Ascending aorta (tissue), 2 donors: ENCODE results near the gene SERPINA4. TPM values are rescaled to one million over a fixed set of nuclear protein-coding genes. Genes with fewer than 3 reads are reported as not detected.
"Not testable (repeated sequence)": the region's sequence is repeated elsewhere in the genome, so short reads cannot be mapped to it uniquely, and the experiment has no call there.

Experiments used
- DNase-seq, 2 donors: peaks; one replicate each; pipeline ENCODE4 v3.0.0-alpha.2; 2019; ENCODE audit warnings: low spot score in 2 of 2
- H3K27ac ChIP-seq, 2 donors: fragments of 200-600 bp; sonication (generic); one replicate each; pipeline ENCODE4 v1.5.1; 2016 to 2017; ENCODE audit warnings: mild to moderate bottlenecking in 1 of 2
- H3K27me3 ChIP-seq: fragments of 200-600 bp; sonication (generic); one replicate; pipeline ENCODE4 v1.5.1; 2017
- H3K36me3 ChIP-seq, 2 donors: fragments of 200-600 bp; sonication (generic); one replicate each; pipeline ENCODE4 v1.5.1; 2016
- H3K4me1 ChIP-seq, 2 donors: fragments of 200-600 bp; sonication (generic); one replicate each; pipeline ENCODE4 v1.5.1; 2016 to 2017; ENCODE audit warnings: mild to moderate bottlenecking in 1 of 2
- H3K4me3 ChIP-seq, 2 donors: fragments of 200-600 bp; sonication (generic); one replicate each; pipeline ENCODE4 v1.5.1; 2016 to 2017; ENCODE audit warnings: mild to moderate bottlenecking in 1 of 2
- H3K9me3 ChIP-seq, 2 donors: fragments of 200-600 bp; sonication (generic); one replicate each; pipeline ENCODE4 v1.5.1; 2016
- intact Hi-C: fragments of 100-400 bp; cut with DNase I; formaldehyde crosslinking; loops from one replicate; pipeline ENCODE4 v1.15.1; 2023
- total RNA-seq: library from RNA; depleted of rRNA; stranded (reverse); fragments of >200 nt; gene quantifications from one replicate; pipeline ENCODE4 v1.1.0, GENCODE V29; 2016
- TF ChIP-seq, protein P1 (sequence below), 3 experiments: fragments of 200-600 bp in 2 of 3; fragments of 450-650 bp in 1 of 3; sonication (generic) in 2 of 3; IDR thresholded peaks; one replicate each; pipeline ENCODE4 v1.5.1; 2016 to 2019; ENCODE audit warnings: antibody characterized with exemption in 3 of 3, mild to moderate bottlenecking in 1 of 3, moderate library complexity in 1 of 3

The SERPINA4 gene
- total RNA-seq, 1 donor from 2014 or later = not detected

DNA sequence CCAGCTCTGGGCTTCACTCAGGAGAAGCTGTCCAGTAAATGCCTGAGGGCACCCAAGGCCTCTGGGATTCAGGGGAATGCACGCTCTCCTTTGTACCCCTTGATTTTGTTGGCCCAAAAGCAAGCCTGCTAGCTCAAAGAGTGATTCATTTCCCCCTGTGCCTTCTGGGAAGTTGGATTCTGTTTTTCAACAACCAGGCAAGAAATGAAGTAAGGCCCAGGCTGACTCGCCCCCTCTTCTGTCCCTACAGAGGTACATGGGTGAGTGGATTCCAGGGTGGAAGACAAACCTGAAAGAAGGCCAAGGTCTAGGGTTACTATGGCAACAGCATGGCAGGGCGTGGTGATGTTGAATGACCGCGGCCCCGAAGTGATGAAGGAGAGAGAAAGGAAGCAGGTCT lies 10.7 kb downstream of the SERPINA4 start:
- peaks cover 0 to 7% of the 10 kb centered on the region in 2 donors for H3K4me1 ChIP-seq
- H3K9me3 ChIP-seq = no peaks in the 10 kb centered on the region
- DNase-seq = no peak
- H3K4me3 ChIP-seq = no peak overlapping the region
- intact Hi-C loops = no loop called here
- H3K27me3 ChIP-seq = no peaks in the 10 kb centered on the region
- no peaks in the 10 kb centered on the region for H3K36me3 ChIP-seq
- H3K27ac ChIP-seq = peak overlapping the region; percentile 56 to 61
- TF ChIP-seq, protein P1, sequence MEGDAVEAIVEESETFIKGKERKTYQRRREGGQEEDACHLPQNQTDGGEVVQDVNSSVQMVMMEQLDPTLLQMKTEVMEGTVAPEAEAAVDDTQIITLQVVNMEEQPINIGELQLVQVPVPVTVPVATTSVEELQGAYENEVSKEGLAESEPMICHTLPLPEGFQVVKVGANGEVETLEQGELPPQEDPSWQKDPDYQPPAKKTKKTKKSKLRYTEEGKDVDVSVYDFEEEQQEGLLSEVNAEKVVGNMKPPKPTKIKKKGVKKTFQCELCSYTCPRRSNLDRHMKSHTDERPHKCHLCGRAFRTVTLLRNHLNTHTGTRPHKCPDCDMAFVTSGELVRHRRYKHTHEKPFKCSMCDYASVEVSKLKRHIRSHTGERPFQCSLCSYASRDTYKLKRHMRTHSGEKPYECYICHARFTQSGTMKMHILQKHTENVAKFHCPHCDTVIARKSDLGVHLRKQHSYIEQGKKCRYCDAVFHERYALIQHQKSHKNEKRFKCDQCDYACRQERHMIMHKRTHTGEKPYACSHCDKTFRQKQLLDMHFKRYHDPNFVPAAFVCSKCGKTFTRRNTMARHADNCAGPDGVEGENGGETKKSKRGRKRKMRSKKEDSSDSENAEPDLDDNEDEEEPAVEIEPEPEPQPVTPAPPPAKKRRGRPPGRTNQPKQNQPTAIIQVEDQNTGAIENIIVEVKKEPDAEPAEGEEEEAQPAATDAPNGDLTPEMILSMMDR (IDR thresholded peaks at IDR 0.05) = no peak

DNA sequence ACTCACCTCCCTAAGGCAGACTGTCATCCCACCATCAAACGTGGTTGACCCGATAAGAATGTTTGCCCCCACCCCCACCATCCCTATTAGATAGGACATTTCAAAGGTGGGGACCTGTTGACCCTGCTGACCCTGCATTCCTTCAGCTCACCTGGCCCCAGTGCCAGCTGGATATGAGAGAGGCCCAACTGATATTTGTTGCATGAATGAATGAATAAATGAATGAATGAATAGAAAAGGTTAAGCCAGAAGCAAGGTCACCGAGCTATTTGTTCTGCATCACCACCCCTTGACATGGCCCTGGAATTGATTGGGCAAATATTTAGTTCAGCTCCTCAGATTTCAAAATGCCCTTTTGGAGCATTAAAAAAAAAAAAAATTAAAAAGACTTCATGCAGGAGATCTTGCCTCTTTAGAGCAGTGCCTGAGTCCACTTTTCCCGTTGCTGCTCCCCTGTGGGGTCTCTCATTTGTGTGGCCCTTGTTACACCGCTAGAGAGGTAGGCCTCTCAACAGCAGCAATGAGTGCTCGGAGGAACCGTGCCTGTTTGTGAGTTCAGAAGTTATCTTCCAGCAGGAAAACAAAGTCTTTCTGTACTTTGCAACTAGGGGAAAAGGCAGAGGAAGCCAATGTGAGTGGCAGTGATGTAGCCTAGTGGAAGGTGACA lies 11.5 kb downstream of the SERPINA4 start:
- Histone ChIP-seq H3K36me3 (no peaks in the 10 kb centered on the region), H3K9me3 (no peaks in the 10 kb centered on the region), H3K4me1 (peaks cover 0 to 7% of the 10 kb centered on the region in 2 donors), H3K4me3 (no peak overlapping the region), H3K27ac (peak overlapping the region; percentile 56 to 61), H3K27me3 (no peaks in the 10 kb centered on the region)
- DNase-seq = no peak
- intact Hi-C loops = no loop called here
- TF ChIP-seq, protein P1 (IDR thresholded peaks at IDR 0.05) = no peak

DNA sequence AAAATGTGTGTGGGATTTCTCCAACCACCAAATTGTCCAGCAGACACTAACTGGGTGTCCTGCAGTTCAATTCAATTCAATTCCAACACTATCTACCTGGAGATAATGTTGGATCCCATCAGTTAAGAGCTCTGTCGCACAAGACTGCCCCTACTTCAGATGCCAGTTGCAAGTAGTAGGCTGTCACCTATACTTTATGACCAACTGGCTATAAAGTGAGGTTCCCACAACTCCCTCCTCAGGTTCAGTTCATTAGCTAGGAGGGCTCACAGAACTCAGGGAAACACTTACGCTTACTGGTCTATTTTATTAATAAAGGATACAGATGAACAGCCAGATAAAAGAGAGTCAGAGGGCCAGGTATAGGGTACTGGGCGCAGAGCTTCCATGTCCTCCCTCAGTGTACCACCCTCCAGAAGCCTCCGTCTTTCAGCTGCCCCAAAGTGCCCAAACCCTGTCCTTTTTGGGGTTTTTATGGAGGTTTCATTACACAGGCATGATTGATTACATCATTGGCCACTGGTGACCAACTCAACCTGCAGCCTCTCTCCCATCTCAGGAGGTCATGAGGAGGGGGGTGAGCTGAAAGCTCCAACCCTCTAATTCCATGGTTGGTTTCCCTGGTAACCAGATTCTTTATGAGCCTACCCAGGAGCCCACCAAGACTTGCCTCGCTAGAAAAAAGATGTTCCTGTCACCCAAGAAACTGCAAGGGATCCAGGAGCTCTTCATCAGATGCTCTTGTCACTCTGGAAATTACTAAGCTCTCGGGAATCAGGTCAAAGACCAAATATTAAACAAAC lies 12.4 kb downstream of the SERPINA4 start:
- H3K4me1 ChIP-seq = peaks cover 0 to 7% of the 10 kb centered on the region in 2 donors
- H3K36me3 ChIP-seq = no peaks in the 10 kb centered on the region
- intact Hi-C loops = no loop called here
- H3K27ac ChIP-seq = no peak overlapping the region
- no peak overlapping the region for H3K4me3 ChIP-seq
- no peak for DNase-seq
- TF ChIP-seq, protein P1 (IDR thresholded peaks at IDR 0.05) = no peak
- no peaks in the 10 kb centered on the region for H3K27me3 ChIP-seq
- no peaks in the 10 kb centered on the region for H3K9me3 ChIP-seq

DNA sequence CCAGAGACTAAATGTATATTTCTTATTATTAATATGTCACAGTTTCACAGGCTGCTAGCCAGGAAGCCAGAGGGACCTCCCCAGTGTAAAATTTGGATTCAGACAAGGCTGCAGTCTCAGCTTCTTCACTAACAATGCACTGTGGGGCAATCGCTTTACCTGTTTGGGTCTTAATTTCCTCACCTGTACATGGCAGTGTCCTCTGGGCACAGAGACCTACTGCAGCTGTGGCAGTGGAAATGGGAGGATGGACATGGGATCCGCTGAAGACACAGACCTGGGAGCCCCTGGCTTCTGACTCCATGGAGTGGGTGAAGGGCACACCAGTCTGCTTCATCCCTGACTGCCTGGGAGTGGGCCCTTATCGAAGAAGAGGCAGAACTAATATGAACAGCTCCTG lies 13.1 kb downstream of the SERPINA4 start:
- no peak for DNase-seq
- Histone ChIP-seq H3K9me3 (no peaks in the 10 kb centered on the region), H3K4me1 (peaks cover 0 to 7% of the 10 kb centered on the region in 2 donors), H3K27ac (no peak overlapping the region), H3K27me3 (no peaks in the 10 kb centered on the region), H3K4me3 (no peak overlapping the region), H3K36me3 (no peaks in the 10 kb centered on the region)
- intact Hi-C loops = no loop called here
- TF ChIP-seq, protein P1 (IDR thresholded peaks at IDR 0.05) = no peak

DNA sequence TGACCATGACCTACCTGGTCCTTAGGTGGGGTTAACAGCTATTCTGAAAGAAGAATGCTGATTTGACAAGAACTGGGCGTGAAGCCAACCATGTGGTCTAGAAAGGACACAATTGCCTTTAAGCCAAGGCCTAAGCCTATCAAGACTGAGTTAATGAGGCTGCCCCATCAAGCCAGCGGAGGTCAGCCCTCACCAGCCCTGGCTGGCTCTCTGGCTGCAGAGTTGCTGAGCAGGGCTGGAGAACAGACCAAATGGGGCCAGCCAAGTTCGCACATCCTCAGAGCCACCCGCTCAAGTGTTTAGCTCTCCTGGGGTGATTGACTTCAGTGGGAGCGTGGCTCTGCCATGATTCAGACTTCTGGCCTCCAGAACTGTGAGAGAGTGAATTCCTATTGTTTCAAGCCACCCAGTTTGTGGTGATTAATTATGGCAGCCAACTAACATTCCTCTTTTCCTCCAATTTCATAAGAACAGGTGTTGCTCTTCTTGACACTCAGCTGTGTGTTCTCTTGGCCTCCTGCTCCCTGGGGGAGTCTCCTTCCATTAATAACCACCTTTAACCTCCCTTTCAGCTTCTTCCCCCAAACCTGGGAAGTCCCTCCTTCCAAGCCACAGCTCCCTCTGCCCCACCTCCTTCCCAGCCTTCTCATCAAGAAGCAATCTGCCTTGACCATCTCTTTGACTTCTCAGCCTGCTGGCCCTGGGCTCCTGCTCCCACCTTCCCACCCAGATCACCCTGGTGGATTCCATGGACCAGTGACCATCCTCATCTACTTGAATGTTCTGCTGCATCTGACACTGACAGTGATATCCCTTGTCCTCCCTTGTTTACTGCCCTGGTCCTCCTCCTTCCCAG lies 14.7 kb downstream of the SERPINA4 start:
- Histone ChIP-seq H3K4me3 (no peak overlapping the region), H3K9me3 (no peaks in the 10 kb centered on the region), H3K27me3 (no peaks in the 10 kb centered on the region), H3K27ac (no peak overlapping the region), H3K4me1 (peaks cover 0 to 7% of the 10 kb centered on the region in 2 donors), H3K36me3 (no peaks in the 10 kb centered on the region)
- intact Hi-C loops = no loop called here
- TF ChIP-seq, protein P1 (IDR thresholded peaks at IDR 0.05) = no peak
- DNase-seq = no peak

DNA sequence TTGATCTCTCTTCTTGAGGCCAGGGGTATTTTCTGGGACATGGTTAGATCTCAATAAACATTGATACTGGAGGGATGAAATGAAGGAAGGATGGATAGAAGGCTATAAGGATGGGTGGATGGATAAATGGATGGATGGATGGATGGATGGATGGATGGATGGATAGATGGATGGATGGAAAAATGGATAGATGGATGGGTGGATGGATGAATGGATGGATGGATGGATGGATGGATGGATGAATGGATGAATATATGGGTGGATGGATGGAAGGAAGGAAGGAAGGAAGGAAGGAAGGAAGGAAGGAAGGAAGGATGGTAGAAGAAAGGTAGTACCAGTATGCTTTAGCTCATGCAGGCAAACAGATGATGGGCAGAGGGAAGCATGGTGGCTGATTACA lies 16.2 kb downstream of the SERPINA4 start:
- H3K4me3 ChIP-seq, DNase-seq, H3K36me3 ChIP-seq, intact Hi-C loops, H3K27me3 ChIP-seq, H3K4me1 ChIP-seq, H3K9me3 ChIP-seq, H3K27ac ChIP-seq: not testable (repeated sequence)
